PC-3 (cell line): ENCODE data around the gene DZIP3.

Source experiments
- EZH2 ChIP-seq: fragments of 300-600 bp; sonication (generic); IDR thresholded peaks from one replicate; pipeline ENCODE4 v1.6.1; 2017; ENCODE audit warnings: antibody characterized with exemption, mild to moderate bottlenecking, low read length; ENCODE audit not compliant: unreplicated experiment
- EZH2phosphoT487 ChIP-seq: fragments of 300-600 bp; sonication (generic); IDR thresholded peaks from 2 replicates; pipeline ENCODE4 v1.6.1; 2018; ENCODE audit warnings: mild to moderate bottlenecking, antibody characterized with exemption, low read length, borderline replicate concordance
- TF ChIP-seq, protein P1 (sequence below): fragments of 300-600 bp; sonication (generic); conservative IDR thresholded peaks from 2 replicates; pipeline ENCODE4 v1.5.1; 2017; ENCODE audit warnings: antibody characterized with exemption, low read depth, mild to moderate bottlenecking, low read length

DNA sequence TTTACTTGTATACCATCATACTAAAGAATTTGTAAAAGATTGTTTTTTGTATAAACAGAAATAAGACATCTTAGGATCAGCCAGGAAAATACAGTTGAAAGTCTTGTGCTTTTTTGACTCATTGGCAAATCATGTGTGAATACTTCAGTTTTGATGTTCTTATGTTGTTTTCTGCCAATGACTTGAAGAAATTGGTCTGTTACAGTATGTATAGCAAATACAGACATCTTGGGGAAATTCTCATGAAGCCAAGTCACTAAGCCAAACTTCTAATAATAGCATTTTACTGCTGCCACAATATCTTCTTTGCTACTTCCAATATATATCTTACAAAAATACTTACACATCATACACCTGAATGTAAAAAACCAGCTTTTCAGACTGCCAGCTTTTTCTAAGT, 83.2 kb downstream of the DZIP3 start:
- TF ChIP-seq, protein P1, sequence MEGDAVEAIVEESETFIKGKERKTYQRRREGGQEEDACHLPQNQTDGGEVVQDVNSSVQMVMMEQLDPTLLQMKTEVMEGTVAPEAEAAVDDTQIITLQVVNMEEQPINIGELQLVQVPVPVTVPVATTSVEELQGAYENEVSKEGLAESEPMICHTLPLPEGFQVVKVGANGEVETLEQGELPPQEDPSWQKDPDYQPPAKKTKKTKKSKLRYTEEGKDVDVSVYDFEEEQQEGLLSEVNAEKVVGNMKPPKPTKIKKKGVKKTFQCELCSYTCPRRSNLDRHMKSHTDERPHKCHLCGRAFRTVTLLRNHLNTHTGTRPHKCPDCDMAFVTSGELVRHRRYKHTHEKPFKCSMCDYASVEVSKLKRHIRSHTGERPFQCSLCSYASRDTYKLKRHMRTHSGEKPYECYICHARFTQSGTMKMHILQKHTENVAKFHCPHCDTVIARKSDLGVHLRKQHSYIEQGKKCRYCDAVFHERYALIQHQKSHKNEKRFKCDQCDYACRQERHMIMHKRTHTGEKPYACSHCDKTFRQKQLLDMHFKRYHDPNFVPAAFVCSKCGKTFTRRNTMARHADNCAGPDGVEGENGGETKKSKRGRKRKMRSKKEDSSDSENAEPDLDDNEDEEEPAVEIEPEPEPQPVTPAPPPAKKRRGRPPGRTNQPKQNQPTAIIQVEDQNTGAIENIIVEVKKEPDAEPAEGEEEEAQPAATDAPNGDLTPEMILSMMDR: no peak
- no peak for TF ChIP-seq EZH2
- TF ChIP-seq EZH2phosphoT487: no peak
